Measurements from ENCODE around the gene LRRC75A.

Gene LRRC75A

DNA sequence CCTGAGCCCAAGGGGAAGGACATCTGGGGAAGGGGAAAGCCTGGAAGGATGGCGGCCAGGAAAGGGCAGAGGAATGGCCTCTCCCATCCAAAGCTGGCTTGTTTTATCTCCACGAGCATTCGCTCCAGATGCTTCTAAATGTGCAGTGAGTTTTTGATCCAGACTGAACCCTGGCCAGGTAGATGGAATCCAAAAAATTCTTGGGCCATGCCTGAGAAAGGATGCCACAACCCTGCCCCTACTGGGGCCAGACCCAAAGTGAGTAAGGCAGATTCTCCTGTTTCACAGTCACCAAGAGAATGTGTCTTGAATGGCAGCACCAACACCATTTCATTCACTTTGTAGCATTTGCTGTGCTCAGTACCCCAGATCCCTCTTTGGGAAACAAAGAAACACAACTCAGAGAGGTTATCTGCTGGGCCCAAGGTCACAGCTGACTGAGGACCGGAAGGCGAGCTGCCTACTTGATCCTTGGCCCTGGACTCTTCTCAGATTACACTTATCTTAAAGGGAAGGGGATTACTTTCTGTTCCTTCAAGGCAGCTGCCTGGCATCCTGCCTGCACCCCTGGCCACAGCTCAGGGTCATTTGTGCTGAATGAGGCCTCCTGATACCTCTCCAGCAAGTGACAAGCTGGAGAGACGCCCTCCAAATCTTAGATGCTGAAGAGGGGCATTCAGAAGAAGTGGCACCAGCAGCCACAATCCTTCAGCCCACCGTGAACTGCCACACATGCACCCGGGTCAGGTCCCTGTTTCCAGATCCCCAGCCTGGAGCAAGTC is 3.6 kb downstream of the LRRC75A start:
- TF ChIP-seq ZFX (IDR thresholded peaks at IDR 0.05; ENCODE audit: borderline replicate concordance) = no peak
- TF ChIP-seq, protein P1, sequence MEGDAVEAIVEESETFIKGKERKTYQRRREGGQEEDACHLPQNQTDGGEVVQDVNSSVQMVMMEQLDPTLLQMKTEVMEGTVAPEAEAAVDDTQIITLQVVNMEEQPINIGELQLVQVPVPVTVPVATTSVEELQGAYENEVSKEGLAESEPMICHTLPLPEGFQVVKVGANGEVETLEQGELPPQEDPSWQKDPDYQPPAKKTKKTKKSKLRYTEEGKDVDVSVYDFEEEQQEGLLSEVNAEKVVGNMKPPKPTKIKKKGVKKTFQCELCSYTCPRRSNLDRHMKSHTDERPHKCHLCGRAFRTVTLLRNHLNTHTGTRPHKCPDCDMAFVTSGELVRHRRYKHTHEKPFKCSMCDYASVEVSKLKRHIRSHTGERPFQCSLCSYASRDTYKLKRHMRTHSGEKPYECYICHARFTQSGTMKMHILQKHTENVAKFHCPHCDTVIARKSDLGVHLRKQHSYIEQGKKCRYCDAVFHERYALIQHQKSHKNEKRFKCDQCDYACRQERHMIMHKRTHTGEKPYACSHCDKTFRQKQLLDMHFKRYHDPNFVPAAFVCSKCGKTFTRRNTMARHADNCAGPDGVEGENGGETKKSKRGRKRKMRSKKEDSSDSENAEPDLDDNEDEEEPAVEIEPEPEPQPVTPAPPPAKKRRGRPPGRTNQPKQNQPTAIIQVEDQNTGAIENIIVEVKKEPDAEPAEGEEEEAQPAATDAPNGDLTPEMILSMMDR (IDR thresholded peaks at IDR 0.05) = no peak
- H3K27ac ChIP-seq = no peak overlapping the region

DNA sequence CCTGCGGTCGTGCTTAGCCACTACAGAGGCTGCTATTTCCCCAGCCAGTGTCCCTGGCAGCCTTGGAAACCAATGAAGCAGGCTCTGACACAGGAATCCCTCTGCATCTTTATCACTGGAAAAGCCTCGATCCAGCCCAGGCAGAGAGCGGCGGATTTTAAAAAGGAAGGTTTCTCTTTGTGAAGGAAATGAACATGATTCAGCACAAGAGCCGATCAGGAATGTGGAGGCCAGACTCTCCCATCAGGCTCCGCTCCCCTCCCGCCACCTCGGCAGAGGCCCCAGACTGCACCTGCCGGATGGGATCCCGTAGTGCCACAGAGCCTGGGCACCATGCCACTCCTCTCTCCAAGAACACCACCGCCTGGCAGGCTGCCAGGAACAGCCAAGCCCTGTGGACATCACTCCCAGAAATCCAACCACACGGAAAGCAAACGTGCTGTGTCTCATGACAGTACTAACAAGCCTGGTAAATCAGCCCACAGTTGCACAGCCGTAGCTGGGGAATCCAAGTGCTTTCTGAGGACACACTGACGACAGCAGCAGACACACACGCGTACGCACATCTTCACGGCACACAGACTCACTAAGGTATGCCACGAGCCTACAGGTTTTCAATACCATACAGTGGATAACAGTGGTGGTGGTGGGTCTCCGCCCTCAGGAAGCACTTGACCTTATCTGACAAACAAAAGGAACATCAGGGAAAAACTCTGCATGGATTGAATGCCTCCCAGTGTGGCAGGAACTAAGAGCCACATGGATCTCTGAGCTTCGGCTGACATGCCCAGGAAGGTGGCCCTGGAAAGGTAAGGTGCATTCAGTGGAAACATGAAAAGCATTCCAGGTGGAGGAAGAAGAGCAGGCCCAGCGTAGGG is 5.4 kb downstream of the LRRC75A start:
- peak overlapping the region; percentile 7; the same call in 1 of the 2 replicates for H3K27ac ChIP-seq
- TF ChIP-seq ZFX (IDR thresholded peaks at IDR 0.05; ENCODE audit: borderline replicate concordance) = no peak
- TF ChIP-seq, protein P1 (IDR thresholded peaks at IDR 0.05) = no peak

DNA sequence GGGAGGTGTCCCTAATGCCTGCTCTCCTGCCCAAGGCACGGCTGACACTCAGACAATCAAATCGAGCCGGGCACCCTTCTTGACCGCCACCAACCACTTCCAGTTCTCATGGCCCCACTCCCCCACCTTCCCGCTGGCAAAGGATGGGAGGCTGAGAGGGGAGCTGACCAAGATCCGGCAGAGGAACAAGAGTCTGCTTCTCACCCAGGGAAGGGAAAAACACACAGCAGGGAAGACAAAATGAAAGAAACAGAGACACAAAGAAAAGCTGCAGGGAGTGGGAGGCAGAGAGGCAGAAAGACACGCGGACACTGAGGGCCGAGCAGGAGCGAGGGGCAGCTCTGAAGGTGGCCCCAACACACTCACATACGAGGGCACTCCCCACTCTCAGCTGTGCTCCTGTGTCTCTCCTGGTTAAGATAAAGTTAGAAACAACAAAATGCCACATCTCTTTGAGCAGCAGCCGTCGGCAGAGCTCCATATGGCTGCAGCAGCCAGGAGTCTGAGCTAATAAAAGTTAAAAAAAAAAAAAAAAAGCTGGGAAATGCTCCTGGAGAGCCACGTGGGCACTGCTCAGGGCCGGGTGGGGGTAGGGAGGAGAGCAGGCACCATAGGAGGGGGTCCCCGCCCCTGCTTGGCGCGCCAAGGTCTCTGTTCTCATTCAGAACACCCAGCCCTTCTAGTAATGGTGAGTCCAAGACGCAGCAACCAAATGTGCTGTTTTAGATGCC is 7.4 kb downstream of the LRRC75A start:
- no peak overlapping the region for H3K27ac ChIP-seq
- TF ChIP-seq, protein P1 (IDR thresholded peaks at IDR 0.05) = no peak
- no peak for TF ChIP-seq ZFX (IDR thresholded peaks at IDR 0.05; ENCODE audit: borderline replicate concordance)

DNA sequence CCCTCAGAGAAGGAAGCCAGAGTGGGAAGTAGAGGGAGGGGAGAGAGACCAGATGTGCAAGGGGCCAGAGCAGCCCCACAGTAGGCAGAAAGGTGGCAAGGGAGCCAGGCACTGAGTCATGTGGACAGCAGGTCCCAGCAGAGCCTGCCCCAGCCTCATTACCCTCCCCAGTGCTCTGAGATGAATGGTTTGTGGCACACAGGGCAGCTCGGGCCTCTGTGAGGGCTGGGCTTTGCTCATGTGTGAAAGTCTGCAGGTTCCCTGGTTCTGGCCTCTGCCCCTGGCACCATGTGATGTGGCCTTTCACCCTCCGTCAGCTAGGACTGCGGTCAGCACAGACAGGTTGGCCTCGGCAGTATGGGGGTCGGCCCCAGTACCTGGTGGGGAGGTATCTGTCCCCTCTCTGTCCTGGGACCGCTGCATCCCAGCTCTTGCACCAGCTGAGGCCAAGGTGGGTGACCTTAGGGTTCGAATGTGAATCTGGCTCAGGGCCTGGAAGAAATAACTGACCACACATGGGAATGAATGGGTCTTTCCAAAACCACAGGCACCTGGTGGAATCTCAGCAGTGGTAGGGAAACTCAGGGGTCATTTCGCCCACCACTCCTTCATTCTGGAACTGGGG is 8.9 kb downstream of the LRRC75A start:
- TF ChIP-seq, protein P1 (IDR thresholded peaks at IDR 0.05) = no peak
- no peak for TF ChIP-seq ZFX (IDR thresholded peaks at IDR 0.05; ENCODE audit: borderline replicate concordance)
- no peak overlapping the region for H3K27ac ChIP-seq

DNA sequence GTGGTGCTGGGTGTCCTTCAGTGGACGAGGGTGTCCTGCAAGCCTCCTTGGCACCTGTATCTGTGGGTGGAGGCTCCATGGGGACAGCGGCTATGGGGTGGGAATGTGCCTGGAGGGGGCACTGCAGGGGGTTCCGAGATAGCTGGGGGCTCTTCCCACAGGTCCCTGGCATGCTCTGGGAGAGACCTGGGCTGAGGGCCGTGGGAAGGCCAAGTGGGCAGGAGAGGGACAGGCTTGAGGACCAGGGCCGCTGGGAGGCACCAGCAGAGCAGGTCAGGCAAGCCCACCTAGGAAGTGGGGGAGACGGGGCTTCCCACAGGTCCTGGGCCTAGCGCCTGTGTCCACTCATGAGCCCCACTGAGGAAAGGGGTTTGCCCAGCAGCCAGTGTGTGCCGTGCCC is 9.7 kb downstream of the LRRC75A start:
- TF ChIP-seq, protein P1 (IDR thresholded peaks at IDR 0.05) = no peak
- no peak for TF ChIP-seq ZFX (IDR thresholded peaks at IDR 0.05; ENCODE audit: borderline replicate concordance)
- no peak overlapping the region for H3K27ac ChIP-seq

DNA sequence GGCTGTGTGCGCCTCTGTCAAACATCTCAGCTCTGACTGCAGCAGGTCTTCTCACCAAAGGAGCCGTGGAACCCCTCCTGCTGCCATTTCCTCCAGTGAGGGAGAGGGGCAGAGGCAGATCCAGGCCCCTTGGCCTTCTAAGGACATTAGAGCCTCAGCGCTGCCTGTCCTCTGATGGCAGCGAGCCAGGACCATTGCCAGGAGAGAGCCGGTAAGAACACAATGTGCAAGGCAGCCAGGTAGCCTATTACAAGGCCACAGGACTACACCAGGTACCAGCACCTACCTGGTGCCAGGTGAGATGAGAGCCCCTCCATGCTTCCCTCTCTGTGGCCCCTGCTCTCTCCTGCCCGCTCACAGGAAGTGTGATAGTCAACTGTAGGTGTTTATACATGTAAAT is 11.0 kb downstream of the LRRC75A start:
- H3K27ac ChIP-seq = no peak overlapping the region
- no peak for TF ChIP-seq ZFX (IDR thresholded peaks at IDR 0.05; ENCODE audit: borderline replicate concordance)
- TF ChIP-seq, protein P1 (IDR thresholded peaks at IDR 0.05) = no peak
